Adipose tissue (tissue), 3 donors: Measurements from ENCODE around the gene CFAP58. TPM values are rescaled to one million over a fixed set of nuclear protein-coding genes. Genes with fewer than 3 reads are reported as not detected.
"Not testable (repeated sequence)": the region's sequence is repeated elsewhere in the genome, so short reads cannot be mapped to it uniquely, and the experiment has no call there.

ENCODE experiments used
- H3K27ac ChIP-seq: one replicate; pipeline ENCODE4 v1.5.1; 2013; ENCODE audit warnings: low read depth, low read length
- WGBS, 3 donors: extraction: QIAGEN DNeasy Blood & Tissue Kit; methylation state at CpG; one replicate each; pipeline ENCODE4 v1.1.7; 2013; 5-methylcytosine and 5-hydroxymethylcytosine counted together
- polyA plus RNA-seq, 3 donors: library from polyadenylated mRNA; stranded (reverse); fragments of 200-250 nt; gene quantifications; one replicate each; pipeline ENCODE4 v1.2.3, GENCODE V29; 2013
- donor health status: healthy with polysubstance abuse.
- donor health status: Bipolar disorder and iron deficiency.
- donor health status: healthy.

CFAP58 gene
- polyA plus RNA-seq, 3 donors, result 0.05 to 0.09 TPM; not detected in 1

GRCh38 chr10:104447331-104447730 is 93.7 kb downstream of the CFAP58 start:
- no peak overlapping the region for H3K27ac ChIP-seq
- 28 to 42% (median 31%) methylated on average over 1 of the region's 1 CpG for whole genome bisulfite sequencing, 3 donors

- H3K27ac ChIP-seq, result no peak overlapping the region
- WGBS, 3 donors, result 65 to 85% (median 74%) methylated on average over 3 of the region's 3 CpGs
These were observed 94.3 kb downstream of the CFAP58 start for GRCh38 chr10:104447906-104448305.

GRCh38 chr10:104449391-104449790 is 95.8 kb downstream of the CFAP58 start:
- WGBS, 3 donors, result 65 to 87% (median 83%) methylated on average over 3 of the region's 3 CpGs
- H3K27ac ChIP-seq, result no peak overlapping the region

GRCh38 chr10:104450490-104450889 is 96.9 kb downstream of the CFAP58 start:
- H3K27ac ChIP-seq, result no peak overlapping the region

GRCh38 chr10:104450954-104451353 is 97.3 kb downstream of the CFAP58 start:
- WGBS, 3 donors, result 82 to 89% (median 86%) methylated on average over 5 of the region's 5 CpGs
- H3K27ac ChIP-seq, result no peak overlapping the region

- WGBS, 3 donors, result 69 to 88% (median 84%) methylated on average over 3 of the region's 3 CpGs
- H3K27ac ChIP-seq, result no peak overlapping the region
These were observed 99.3 kb downstream of the CFAP58 start for GRCh38 chr10:104452977-104453376.

GRCh38 chr10:104456802-104457542 is 103.3 kb downstream of the CFAP58 start:
- no peak overlapping the region for H3K27ac ChIP-seq
- 37 to 49% (median 48%) methylated on average over 8 of the region's 8 CpGs for WGBS, 3 donors

- H3K27ac ChIP-seq, result no peak overlapping the region
- WGBS, 3 donors, result 80 to 83% (median 82%) methylated on average over 3 of the region's 3 CpGs
These were observed 103.9 kb downstream of the CFAP58 start for GRCh38 chr10:104457543-104457828.

GRCh38 chr10:104465575-104465974 is 111.9 kb downstream of the CFAP58 start:
- not testable (repeated sequence) for H3K27ac ChIP-seq

- not testable (repeated sequence) for H3K27ac ChIP-seq
- 81 to 88% (median 83%) methylated on average over 2 of the region's 2 CpGs for WGBS, 3 donors
These were observed 115.2 kb downstream of the CFAP58 start for GRCh38 chr10:104468818-104469217.

- no peak overlapping the region for H3K27ac ChIP-seq
- WGBS, 3 donors, result 99 to 100% (median 100%) methylated on average over 1 of the region's 1 CpG
These were observed 118.9 kb downstream of the CFAP58 start for GRCh38 chr10:104472505-104472904.

- WGBS, 3 donors, result 46 to 71% (median 66%) methylated on average over 2 of the region's 2 CpGs
- no peak overlapping the region for H3K27ac ChIP-seq
These were observed 119.5 kb downstream of the CFAP58 start for GRCh38 chr10:104472957-104473745.

- H3K27ac ChIP-seq, result no peak overlapping the region
- WGBS, 3 donors, result 94 to 99% (median 96%) methylated on average over 3 of the region's 3 CpGs
These were observed 124.7 kb downstream of the CFAP58 start for GRCh38 chr10:104478380-104478779.

- no peak overlapping the region for H3K27ac ChIP-seq
- 58 to 65% (median 62%) methylated on average over 6 of the region's 6 CpGs for WGBS, 3 donors
These were observed 126.4 kb downstream of the CFAP58 start for GRCh38 chr10:104479906-104480593.

GRCh38 chr10:104480797-104481196 is 127.2 kb downstream of the CFAP58 start:
- H3K27ac ChIP-seq, result no peak overlapping the region
- WGBS, 3 donors, result 63 to 82% (median 65%) methylated on average over 3 of the region's 3 CpGs

- no peak overlapping the region for H3K27ac ChIP-seq
- WGBS, 3 donors, result 60 to 68% (median 65%) methylated on average over 6 of the region's 6 CpGs
These were observed 129.9 kb downstream of the CFAP58 start for GRCh38 chr10:104483582-104483981.

GRCh38 chr10:104485632-104486031 is 132.0 kb downstream of the CFAP58 start:
- no peak overlapping the region for H3K27ac ChIP-seq
- WGBS, 3 donors, result 66 to 87% (median 85%) methylated on average over 3 of the region's 3 CpGs

- H3K27ac ChIP-seq, result no peak overlapping the region
- 89 to 100% (median 92%) methylated on average over 1 of the region's 1 CpG for WGBS, 3 donors
These were observed 133.2 kb downstream of the CFAP58 start for GRCh38 chr10:104486803-104487202.

GRCh38 chr10:104487794-104488438 is 134.3 kb downstream of the CFAP58 start:
- no peak overlapping the region for H3K27ac ChIP-seq
- WGBS, 3 donors, result 36 to 65% (median 44%) methylated on average over 7 of the region's 7 CpGs
